ENCODE data around the gene CDH4.

- TF ChIP-seq POLR2AphosphoS5 (IDR thresholded peaks at IDR 0.05; ENCODE audit: low read depth, low read length) (no peak), TAF1 (IDR thresholded peaks at IDR 0.05; ENCODE audit: borderline replicate concordance, insufficient read depth, low read length) (no peak), SIN3A (IDR thresholded peaks at IDR 0.05; ENCODE audit: borderline replicate concordance, insufficient read depth, low read length) (no peak), FOXP2 (optimal IDR thresholded peaks at IDR 0.05; ENCODE audit: borderline replicate concordance, extremely low read depth, extremely low read length, insufficient read depth) (no peak)
- TF ChIP-seq, protein P1, sequence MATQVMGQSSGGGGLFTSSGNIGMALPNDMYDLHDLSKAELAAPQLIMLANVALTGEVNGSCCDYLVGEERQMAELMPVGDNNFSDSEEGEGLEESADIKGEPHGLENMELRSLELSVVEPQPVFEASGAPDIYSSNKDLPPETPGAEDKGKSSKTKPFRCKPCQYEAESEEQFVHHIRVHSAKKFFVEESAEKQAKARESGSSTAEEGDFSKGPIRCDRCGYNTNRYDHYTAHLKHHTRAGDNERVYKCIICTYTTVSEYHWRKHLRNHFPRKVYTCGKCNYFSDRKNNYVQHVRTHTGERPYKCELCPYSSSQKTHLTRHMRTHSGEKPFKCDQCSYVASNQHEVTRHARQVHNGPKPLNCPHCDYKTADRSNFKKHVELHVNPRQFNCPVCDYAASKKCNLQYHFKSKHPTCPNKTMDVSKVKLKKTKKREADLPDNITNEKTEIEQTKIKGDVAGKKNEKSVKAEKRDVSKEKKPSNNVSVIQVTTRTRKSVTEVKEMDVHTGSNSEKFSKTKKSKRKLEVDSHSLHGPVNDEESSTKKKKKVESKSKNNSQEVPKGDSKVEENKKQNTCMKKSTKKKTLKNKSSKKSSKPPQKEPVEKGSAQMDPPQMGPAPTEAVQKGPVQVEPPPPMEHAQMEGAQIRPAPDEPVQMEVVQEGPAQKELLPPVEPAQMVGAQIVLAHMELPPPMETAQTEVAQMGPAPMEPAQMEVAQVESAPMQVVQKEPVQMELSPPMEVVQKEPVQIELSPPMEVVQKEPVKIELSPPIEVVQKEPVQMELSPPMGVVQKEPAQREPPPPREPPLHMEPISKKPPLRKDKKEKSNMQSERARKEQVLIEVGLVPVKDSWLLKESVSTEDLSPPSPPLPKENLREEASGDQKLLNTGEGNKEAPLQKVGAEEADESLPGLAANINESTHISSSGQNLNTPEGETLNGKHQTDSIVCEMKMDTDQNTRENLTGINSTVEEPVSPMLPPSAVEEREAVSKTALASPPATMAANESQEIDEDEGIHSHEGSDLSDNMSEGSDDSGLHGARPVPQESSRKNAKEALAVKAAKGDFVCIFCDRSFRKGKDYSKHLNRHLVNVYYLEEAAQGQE (IDR thresholded peaks at IDR 0.05; ENCODE audit: insufficient read depth in 1 of 2, low read depth in 2 of 2, low read length in 2 of 2): no peak
Measured at GRCh38 chr20:61662226-61662967, 410.3 kb downstream of the CDH4 start.

All from PFSK-1 (cell line).